Gastrocnemius medialis (tissue), 4 donors: ENCODE measurements around the gene SREBF2.

Experiments
- POLR2A ChIP-seq, 2 donors: fragments of 450-650 bp; IDR thresholded peaks; one replicate each; pipeline ENCODE4 v1.6.1; 2017; ENCODE audit warnings: antibody characterized with exemption in 2 of 2, mild to moderate bottlenecking in 2 of 2, moderate library complexity in 2 of 2
- TF ChIP-seq, protein P1 (sequence below), 5 experiments: fragments of 450-650 bp in 3 of 5; fragments of 200-600 bp in 2 of 5; sonication (generic) in 2 of 5; IDR thresholded peaks in 4 of 5; conservative IDR thresholded peaks in 1 of 5; 1 replicate in 4 of 5; 2 replicates in 1 of 5; pipeline ENCODE4 v1.5.1; 2016 to 2019; ENCODE audit warnings: antibody characterized with exemption in 5 of 5, mild to moderate bottlenecking in 3 of 5, moderate library complexity in 3 of 5

DNA sequence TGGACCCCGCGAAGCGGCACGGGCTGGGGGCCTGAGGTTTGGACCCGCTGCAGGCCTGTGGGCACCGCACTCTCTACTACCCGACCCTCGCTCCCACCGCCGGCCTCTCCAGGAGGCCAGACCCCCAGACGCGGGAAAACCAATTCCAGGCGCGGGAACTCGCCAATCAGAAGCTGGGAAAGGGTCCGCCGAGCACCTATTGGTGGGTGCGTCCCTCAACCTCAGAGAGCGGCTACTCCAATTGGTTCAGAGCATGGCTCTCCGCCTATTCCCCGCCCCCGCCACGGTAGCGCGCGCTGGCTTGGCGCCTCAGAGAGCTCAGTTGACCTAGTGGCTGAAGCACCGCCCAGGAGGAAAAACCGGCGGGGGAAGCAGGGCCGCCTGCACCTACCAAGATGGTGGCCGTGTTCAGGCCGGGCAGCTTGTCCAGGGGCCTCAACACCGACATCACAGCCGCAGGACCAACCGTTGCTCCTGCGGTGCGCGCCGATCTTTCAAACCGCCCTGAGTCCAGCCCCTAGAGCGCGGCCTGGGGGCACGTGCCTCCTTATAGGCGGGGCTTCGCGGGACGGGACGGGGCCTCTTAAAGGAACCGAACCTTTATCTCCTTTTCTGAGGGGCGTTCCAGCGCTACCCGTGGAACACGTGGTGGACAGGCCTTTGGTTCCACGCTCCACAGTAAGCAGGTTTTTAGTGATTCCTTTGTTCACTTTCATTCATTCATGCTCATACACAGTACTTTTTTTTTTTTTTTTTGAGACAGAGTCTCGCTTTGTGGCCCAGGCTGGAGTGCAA, 113.9 kb downstream of the SREBF2 start, which contains the start of gene CENPM:
- TF ChIP-seq, protein P1, sequence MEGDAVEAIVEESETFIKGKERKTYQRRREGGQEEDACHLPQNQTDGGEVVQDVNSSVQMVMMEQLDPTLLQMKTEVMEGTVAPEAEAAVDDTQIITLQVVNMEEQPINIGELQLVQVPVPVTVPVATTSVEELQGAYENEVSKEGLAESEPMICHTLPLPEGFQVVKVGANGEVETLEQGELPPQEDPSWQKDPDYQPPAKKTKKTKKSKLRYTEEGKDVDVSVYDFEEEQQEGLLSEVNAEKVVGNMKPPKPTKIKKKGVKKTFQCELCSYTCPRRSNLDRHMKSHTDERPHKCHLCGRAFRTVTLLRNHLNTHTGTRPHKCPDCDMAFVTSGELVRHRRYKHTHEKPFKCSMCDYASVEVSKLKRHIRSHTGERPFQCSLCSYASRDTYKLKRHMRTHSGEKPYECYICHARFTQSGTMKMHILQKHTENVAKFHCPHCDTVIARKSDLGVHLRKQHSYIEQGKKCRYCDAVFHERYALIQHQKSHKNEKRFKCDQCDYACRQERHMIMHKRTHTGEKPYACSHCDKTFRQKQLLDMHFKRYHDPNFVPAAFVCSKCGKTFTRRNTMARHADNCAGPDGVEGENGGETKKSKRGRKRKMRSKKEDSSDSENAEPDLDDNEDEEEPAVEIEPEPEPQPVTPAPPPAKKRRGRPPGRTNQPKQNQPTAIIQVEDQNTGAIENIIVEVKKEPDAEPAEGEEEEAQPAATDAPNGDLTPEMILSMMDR (IDR thresholded peaks at IDR 0.05 in 4 of 5, conservative IDR thresholded peaks at IDR 0.05 in 1 of 5): peak in 1 of 5 experiments; percentile 12
- TF ChIP-seq POLR2A (IDR thresholded peaks at IDR 0.05): no peak
